Stimulated activated effector memory CD8-positive, alpha-beta T cell treated with anti-CD3 and anti-CD28 coated beads, Interleukin-12 subunit alpha, Interleukin-12 subunit beta, amount 100 ng/mL, for 72 hours (primary cell): Measurements from ENCODE around the gene TAX1BP3.
"Not testable (repeated sequence)": the region's sequence is repeated elsewhere in the genome, so short reads cannot be mapped to it uniquely, and the experiment has no call there.

Experiments
- ATAC-seq: fragments of 150-1000 bp; cut with Tn5 transposase; 2 replicates; pipeline ENCODE4 v1.10.0; 2021
- DNase-seq, 2 donors: peaks; one replicate each; pipeline ENCODE4 v3.0.0; 2021 to 2022; ENCODE audit warnings: low spot score in 2 of 2
- H3K27ac Mint-ChIP-seq: one replicate; pipeline ENCODE4 v1.8.0; 2022; ENCODE audit warnings: mild to moderate bottlenecking, mixed read lengths
- H3K36me3 Mint-ChIP-seq: one replicate; pipeline ENCODE4 v1.8.0; 2022; ENCODE audit warnings: mild to moderate bottlenecking, mixed read lengths
- H3K4me1 Mint-ChIP-seq: one replicate; pipeline ENCODE4 v1.8.0; 2022; ENCODE audit warnings: mixed read lengths
- H3K4me3 Mint-ChIP-seq: one replicate; pipeline ENCODE4 v1.8.0; 2022; ENCODE audit warnings: mild to moderate bottlenecking, mixed read lengths
- H3K9me3 Mint-ChIP-seq: one replicate; pipeline ENCODE4 v1.8.0; 2022; ENCODE audit warnings: mixed read lengths

TAX1BP3 gene, protein sequence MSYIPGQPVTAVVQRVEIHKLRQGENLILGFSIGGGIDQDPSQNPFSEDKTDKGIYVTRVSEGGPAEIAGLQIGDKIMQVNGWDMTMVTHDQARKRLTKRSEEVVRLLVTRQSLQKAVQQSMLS

DNA sequence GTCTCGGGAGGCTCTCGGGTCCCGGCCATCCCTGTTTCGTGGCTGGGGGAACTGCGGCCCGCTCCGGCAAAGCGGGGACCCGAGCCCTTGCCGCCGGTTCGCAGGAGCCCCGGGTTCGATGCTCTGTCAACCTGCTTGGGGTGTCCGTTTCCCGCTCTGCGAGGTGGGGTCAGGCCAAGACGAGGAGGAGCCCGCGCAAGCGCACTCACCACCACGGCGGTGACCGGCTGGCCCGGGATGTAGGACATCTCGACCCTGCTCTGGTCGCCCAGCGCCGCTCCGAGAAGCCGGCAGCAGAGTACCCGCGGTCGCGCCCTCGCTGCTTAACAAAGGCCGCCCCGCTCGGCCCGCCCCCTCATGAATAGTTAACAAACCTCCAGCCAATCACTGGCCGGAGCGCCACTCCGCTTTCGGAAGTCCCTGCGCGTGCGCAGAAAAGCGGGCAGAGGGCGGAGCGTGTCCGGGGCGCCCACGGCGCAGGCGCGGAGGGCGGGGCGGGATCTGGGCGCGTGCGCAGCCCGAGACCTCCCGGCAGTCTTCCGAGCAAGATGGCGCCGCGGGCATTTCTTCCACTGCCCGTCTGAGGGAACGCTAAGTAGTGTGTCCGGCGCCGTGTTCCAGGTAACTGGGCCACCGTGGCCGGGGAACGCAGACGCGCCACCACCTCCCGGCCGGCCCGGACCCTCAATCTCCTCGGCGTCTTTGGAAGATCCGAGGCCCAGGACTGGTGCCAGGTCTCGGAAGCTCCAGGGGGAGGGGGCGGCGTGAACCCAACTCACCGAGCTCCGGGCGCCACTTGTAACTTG is at the start of gene TAX1BP3, which contains the start of gene EMC6:
Gene TAX1BP3, minus strand, starts transcription at position 300 of the 806 bp plus-strand sequence. Its CDS starts 52 bp downstream, at position 248.
Gene EMC6, plus strand, starts transcription at position 534 of the 806 bp plus-strand sequence. CDS start 335 bp downstream, outside the sequence.
- Mint-ChIP-seq H3K36me3 (peaks cover 68% of the 10 kb centered on the region), H3K4me1 (peaks cover 29% of the 10 kb centered on the region), H3K27ac (peak within 1 kb of the TSS; percentile 95), H3K4me3 (peak within 1 kb of the TSS; percentile 93), H3K9me3 (no peaks in the 10 kb centered on the region)
- DNase-seq (peak; percentile 100), ATAC-seq (peak; percentile 95)

DNA sequence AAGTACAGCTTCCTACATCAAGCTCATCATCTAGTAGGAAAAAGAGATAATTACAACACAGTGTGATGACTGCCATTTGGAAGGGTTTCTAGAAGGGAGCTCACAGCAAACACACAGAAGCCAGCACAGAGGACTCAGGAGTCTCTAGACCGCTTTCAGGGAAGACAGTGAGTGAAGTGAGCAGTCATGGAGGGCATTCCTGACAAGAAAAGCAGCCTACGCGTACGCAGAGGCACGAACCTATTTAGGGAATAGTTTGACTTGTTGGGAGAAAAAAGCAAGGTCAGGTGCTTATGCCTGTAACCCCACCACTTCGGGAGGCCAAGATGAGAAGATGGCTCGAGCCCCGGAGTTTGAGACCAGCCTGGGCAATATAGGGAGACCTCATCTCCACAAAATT is 46.9 kb upstream of the TAX1BP3 start:
- no peaks in the 10 kb centered on the region for H3K9me3 Mint-ChIP-seq
- ATAC-seq (no peak), DNase-seq (no peak)
- H3K36me3 Mint-ChIP-seq: peaks cover 90% of the 10 kb centered on the region
- no peak overlapping the region for H3K4me3 Mint-ChIP-seq
- no peak overlapping the region for H3K27ac Mint-ChIP-seq
- peaks cover 52% of the 10 kb centered on the region for H3K4me1 Mint-ChIP-seq

DNA sequence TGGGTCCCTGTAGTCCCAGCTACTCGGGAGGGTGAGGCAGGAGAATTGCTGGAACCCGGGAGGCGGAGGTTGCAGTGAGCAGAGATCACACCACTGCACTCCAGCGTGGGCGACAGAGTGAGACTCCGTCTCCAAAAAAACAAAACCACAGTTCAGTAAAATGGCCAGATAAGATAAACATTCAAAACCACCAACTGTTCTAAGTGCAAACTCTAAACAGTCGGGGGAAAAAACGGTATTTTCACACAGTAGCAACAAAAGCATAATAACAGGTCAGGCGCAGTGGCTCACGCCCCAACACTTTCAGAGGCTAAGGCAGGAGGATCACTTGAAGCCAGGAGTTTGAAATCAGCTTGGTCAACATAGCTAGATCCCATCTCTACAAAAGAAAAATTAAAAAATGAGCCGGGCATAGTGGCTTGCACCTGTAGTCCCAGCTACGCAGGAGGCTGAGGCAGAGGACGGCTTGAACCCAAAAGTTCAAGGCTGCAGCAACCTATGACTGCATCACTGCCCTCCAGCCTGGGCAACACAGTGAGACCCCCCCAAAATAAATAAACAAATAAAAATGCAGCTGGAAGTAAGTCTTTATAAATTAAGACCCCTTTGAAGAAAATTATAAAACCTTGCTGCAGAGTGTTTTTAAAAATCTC is 44.6 kb upstream of the TAX1BP3 start:
- Mint-ChIP-seq H3K4me1 (peaks cover 49% of the 10 kb centered on the region), H3K9me3 (no peaks in the 10 kb centered on the region), H3K36me3 (peaks cover 67% of the 10 kb centered on the region), H3K27ac (peak overlapping the region; percentile 8), H3K4me3 (peak overlapping the region; percentile 49)
- DNase-seq (peak in 1 of 2 donors; percentile 66), ATAC-seq (peak; percentile 7)

GRCh38 chr17:3710951-3711383 is 42.6 kb upstream of the TAX1BP3 start:
- Mint-ChIP-seq H3K4me1 (peaks cover 40% of the 10 kb centered on the region), H3K9me3 (no peaks in the 10 kb centered on the region), H3K27ac (peak overlapping the region; percentile 46), H3K4me3 (peak overlapping the region; percentile 49), H3K36me3 (peaks cover 47% of the 10 kb centered on the region)
- DNase-seq (peak; percentile 52 to 84), ATAC-seq (peak; percentile 99)

- ATAC-seq: no peak
- Mint-ChIP-seq H3K9me3 (no peaks in the 10 kb centered on the region), H3K4me1 (peaks cover 37% of the 10 kb centered on the region), H3K36me3 (peaks cover 21% of the 10 kb centered on the region), H3K4me3 (no peak overlapping the region), H3K27ac (no peak overlapping the region)
- DNase-seq: no peak
Measured at GRCh38 chr17:3708366-3708765, 40.0 kb upstream of the TAX1BP3 start.

DNA sequence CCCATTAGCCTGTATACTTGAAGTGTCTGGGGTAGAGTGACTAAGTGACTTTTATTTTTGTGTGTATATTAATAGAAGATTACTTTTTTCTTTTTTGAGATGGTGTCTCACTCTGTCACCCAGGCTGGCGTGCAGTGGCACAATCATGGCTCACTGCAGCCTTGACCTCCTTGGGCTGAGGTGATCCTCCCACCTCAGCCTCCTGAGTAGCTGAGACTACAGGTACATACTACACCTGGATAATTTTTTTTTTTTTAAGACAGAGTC is 37.3 kb upstream of the TAX1BP3 start:
- H3K4me3 Mint-ChIP-seq, DNase-seq, H3K27ac Mint-ChIP-seq, H3K9me3 Mint-ChIP-seq, ATAC-seq, H3K36me3 Mint-ChIP-seq: not testable (repeated sequence)
- peaks cover 17% of the 10 kb centered on the region for H3K4me1 Mint-ChIP-seq

GRCh38 chr17:3704931-3705717 is 36.7 kb upstream of the TAX1BP3 start:
- peaks cover 5% of the 10 kb centered on the region for H3K36me3 Mint-ChIP-seq
- ATAC-seq (no peak), DNase-seq (no peak)
- peaks cover 17% of the 10 kb centered on the region for H3K4me1 Mint-ChIP-seq
- H3K9me3 Mint-ChIP-seq: no peaks in the 10 kb centered on the region
- no peak overlapping the region for H3K27ac Mint-ChIP-seq
- no peak overlapping the region for H3K4me3 Mint-ChIP-seq

- ATAC-seq, H3K4me1 Mint-ChIP-seq, H3K9me3 Mint-ChIP-seq, H3K36me3 Mint-ChIP-seq, H3K4me3 Mint-ChIP-seq, H3K27ac Mint-ChIP-seq, DNase-seq: not testable (repeated sequence)
Measured at GRCh38 chr17:3702041-3702539, 33.7 kb upstream of the TAX1BP3 start.

DNA sequence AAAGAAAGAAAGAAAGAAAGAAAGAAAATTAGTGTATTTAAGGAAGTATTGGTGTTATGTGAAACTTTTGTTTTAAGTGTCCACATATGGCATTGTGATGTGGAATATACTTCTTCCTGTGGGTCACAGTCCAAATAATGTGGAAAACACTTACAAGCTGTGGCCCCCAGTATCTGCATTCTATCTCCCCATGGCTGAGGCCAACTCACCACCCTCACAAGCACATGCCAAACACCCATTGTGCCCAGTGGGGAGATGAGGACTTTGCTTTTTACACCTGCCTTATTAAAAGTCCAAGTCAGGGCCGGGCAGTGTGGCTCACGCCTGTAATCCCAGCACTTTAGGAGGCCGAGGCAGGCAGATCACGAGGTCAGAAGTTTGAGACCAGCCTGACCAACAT is 31.6 kb upstream of the TAX1BP3 start:
- H3K27ac Mint-ChIP-seq: no peak overlapping the region
- ATAC-seq: no peak
- peaks cover 10% of the 10 kb centered on the region for H3K36me3 Mint-ChIP-seq
- DNase-seq: no peak
- H3K4me1 Mint-ChIP-seq: peaks cover 8% of the 10 kb centered on the region
- no peaks in the 10 kb centered on the region for H3K9me3 Mint-ChIP-seq
- H3K4me3 Mint-ChIP-seq: no peak overlapping the region

DNA sequence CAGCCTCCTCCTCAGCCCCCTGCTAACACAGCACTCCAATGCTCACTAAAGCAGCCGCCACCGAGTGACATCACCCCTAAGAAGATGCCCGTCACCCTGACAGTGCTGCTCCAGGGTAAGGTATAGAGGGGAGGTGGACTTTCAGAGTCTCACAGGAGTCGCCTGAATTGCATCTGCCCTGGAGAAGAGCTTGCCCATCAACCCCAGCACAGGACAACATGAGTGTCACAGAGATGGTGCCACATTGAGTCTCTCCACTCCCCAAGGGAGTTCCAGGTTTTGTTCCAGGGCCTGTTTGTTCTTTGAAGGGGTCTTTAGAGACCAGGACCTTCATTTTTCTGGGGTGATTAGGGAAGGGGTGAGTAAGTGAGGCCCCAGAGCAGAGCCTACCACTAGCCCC is 29.8 kb upstream of the TAX1BP3 start:
- no peak for ATAC-seq
- H3K4me3 Mint-ChIP-seq: no peak overlapping the region
- DNase-seq: no peak
- H3K27ac Mint-ChIP-seq: no peak overlapping the region
- peaks cover 20% of the 10 kb centered on the region for H3K4me1 Mint-ChIP-seq
- H3K9me3 Mint-ChIP-seq: no peaks in the 10 kb centered on the region
- peaks cover 22% of the 10 kb centered on the region for H3K36me3 Mint-ChIP-seq

GRCh38 chr17:3697103-3697476 is 28.7 kb upstream of the TAX1BP3 start:
- Mint-ChIP-seq H3K9me3 (no peaks in the 10 kb centered on the region), H3K4me3 (peak overlapping the region; percentile 77)

GRCh38 chr17:3695723-3696411 is 27.5 kb upstream of the TAX1BP3 start, which contains the start of gene P2RX5:
Gene P2RX5 (minus strand): TSS chr17:3696155. CDS start chr17:3696005, 150 bp downstream.
- Mint-ChIP-seq H3K4me3 (peak within 1 kb of the TSS; percentile 77), H3K27ac (no peak within 1 kb of the TSS), H3K36me3 (peaks cover 21% of the 10 kb centered on the region), H3K9me3 (no peaks in the 10 kb centered on the region), H3K4me1 (peaks cover 27% of the 10 kb centered on the region)
- DNase-seq: peak in 1 of 2 donors; percentile 72
- ATAC-seq: peak; percentile 55

More at GRCh38 chr17:3697103-3697476, 28.7 kb upstream of the TAX1BP3 start:
- DNase-seq (no peak), ATAC-seq (no peak)
- Mint-ChIP-seq H3K27ac (no peak overlapping the region), H3K4me1 (peaks cover 20% of the 10 kb centered on the region), H3K36me3 (peaks cover 17% of the 10 kb centered on the region)

GRCh38 chr17:3695129-3695722 is 26.8 kb upstream of the TAX1BP3 start:
- Mint-ChIP-seq H3K36me3 (peaks cover 27% of the 10 kb centered on the region), H3K9me3 (no peaks in the 10 kb centered on the region), H3K27ac (peak overlapping the region; percentile 67), H3K4me1 (peaks cover 30% of the 10 kb centered on the region), H3K4me3 (peak overlapping the region; percentile 77)
- ATAC-seq (peak; percentile 8), DNase-seq (peak in 1 of 2 donors; percentile 67)

DNA sequence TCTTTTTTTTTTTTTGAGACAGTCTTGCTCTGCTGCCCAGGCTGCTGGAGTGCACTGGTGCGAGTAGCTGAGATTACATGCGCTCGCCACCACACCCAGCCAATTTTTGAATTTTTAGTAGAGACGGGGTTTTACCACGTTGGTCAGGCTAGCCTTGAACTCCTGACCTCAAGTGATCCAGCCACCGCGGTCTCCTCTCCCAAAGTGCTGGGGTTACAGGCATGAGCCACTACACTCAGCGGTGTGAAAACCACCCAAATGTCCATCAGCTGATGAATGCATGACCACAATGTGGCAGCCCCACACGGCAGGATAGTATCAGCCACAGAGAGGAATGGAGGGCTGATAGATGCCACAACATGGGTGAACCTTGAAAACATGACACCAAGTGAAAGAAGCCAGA is 25.5 kb upstream of the TAX1BP3 start:
- peaks cover 30% of the 10 kb centered on the region for H3K4me1 Mint-ChIP-seq

More for the DNA sequence above, 25.5 kb upstream of the TAX1BP3 start:
- peak overlapping the region; percentile 77 for H3K4me3 Mint-ChIP-seq
- H3K9me3 Mint-ChIP-seq: no peaks in the 10 kb centered on the region
- H3K27ac Mint-ChIP-seq: peak overlapping the region; percentile 8
- peak; percentile 59 to 88 for DNase-seq
- peak; percentile 94 for ATAC-seq
- peaks cover 37% of the 10 kb centered on the region for H3K36me3 Mint-ChIP-seq
